H9 (cell line): ENCODE data around the gene WDR27. TPM values are rescaled to one million over a fixed set of nuclear protein-coding genes. Genes with fewer than 3 reads are reported as not detected.

ENCODE experiments used
- DNase-seq: peaks from one replicate; pipeline ENCODE4 v3.0.0-alpha.2; 2017
- H2AFZ ChIP-seq: one replicate; pipeline ENCODE4 v1.6.1; 2013; ENCODE audit warnings: mild to moderate bottlenecking, low read length, control low read depth, moderate library complexity
- H2AK5ac ChIP-seq: 2 replicates; pipeline ENCODE4 v1.6.1; 2013; ENCODE audit warnings: low read length, control low read depth, mixed read lengths; ENCODE audit not compliant: insufficient read length
- H2BK120ac ChIP-seq: one replicate; pipeline ENCODE4 v1.6.1; 2013; ENCODE audit warnings: low read depth, mild to moderate bottlenecking, low read length, control low read depth, inconsistent platforms; ENCODE audit not compliant: poor library complexity, severe bottlenecking
- H2BK12ac ChIP-seq: 2 replicates; pipeline ENCODE4 v1.6.1; 2013; ENCODE audit warnings: low read length, control low read depth, mixed read lengths, low read depth; ENCODE audit not compliant: insufficient read length
- H2BK15ac ChIP-seq: 2 replicates; pipeline ENCODE4 v1.6.1; 2013; ENCODE audit warnings: low read depth, low read length, control low read depth
- H2BK20ac ChIP-seq: one replicate; pipeline ENCODE4 v1.6.1; 2013; ENCODE audit warnings: low read depth, mild to moderate bottlenecking, low read length, control low read depth, inconsistent platforms; ENCODE audit not compliant: poor library complexity, severe bottlenecking
- H2BK5ac ChIP-seq: 2 replicates; pipeline ENCODE4 v1.6.1; 2013; ENCODE audit warnings: low read length, control low read depth, mixed read lengths; ENCODE audit not compliant: insufficient read length
- H3K14ac ChIP-seq: 2 replicates; pipeline ENCODE4 v1.6.1; 2013; ENCODE audit warnings: low read length, control low read depth; ENCODE audit not compliant: insufficient read depth
- H3K18ac ChIP-seq: 2 replicates; pipeline ENCODE4 v1.6.1; 2013; ENCODE audit warnings: low read depth, mild to moderate bottlenecking, mixed read lengths, low read length, control low read depth; ENCODE audit not compliant: insufficient read length
- H3K23ac ChIP-seq: 2 replicates; pipeline ENCODE4 v1.6.1; 2013; ENCODE audit warnings: low read length, control low read depth, mixed read lengths, low read depth; ENCODE audit not compliant: insufficient read length
- H3K23me2 ChIP-seq: 2 replicates; pipeline ENCODE4 v1.6.1; 2013; ENCODE audit warnings: low read depth, mild to moderate bottlenecking, mixed read lengths, low read length, control low read depth; ENCODE audit not compliant: insufficient read length, poor library complexity, severe bottlenecking
- H3K27ac ChIP-seq: 2 replicates; pipeline ENCODE4 v1.5.1; 2013; ENCODE audit warnings: low read length, control low read depth, mixed read lengths, low read depth; ENCODE audit not compliant: insufficient read length
- H3K27me3 ChIP-seq: 2 replicates; pipeline ENCODE4 v1.6.1; 2013; ENCODE audit warnings: low read length, control low read depth, inconsistent platforms; ENCODE audit not compliant: insufficient read depth
- H3K4ac ChIP-seq: 2 replicates; pipeline ENCODE4 v1.6.1; 2013; ENCODE audit warnings: low read depth, mild to moderate bottlenecking, control low read depth, inconsistent platforms, low read length, moderate library complexity
- H3K4me1 ChIP-seq: 2 replicates; pipeline ENCODE4 v1.6.1; 2013; ENCODE audit warnings: low read length, control low read depth, inconsistent platforms; ENCODE audit not compliant: insufficient read depth
- H3K4me2 ChIP-seq: 2 replicates; pipeline ENCODE4 v1.6.1; 2013; ENCODE audit warnings: low read length, control low read depth, mixed read lengths; ENCODE audit not compliant: insufficient read length, insufficient read depth
- H3K56ac ChIP-seq: 2 replicates; pipeline ENCODE4 v1.6.1; 2013; ENCODE audit warnings: low read depth, mild to moderate bottlenecking, mixed read lengths, low read length, control low read depth; ENCODE audit not compliant: insufficient read length
- H3K79me1 ChIP-seq: 2 replicates; pipeline ENCODE4 v1.6.1; 2013; ENCODE audit warnings: low read depth, mild to moderate bottlenecking, moderate library complexity, low read length, control low read depth, inconsistent platforms; ENCODE audit not compliant: insufficient read depth, poor library complexity, severe bottlenecking
- H3K79me2 ChIP-seq: 2 replicates; pipeline ENCODE4 v1.6.1; 2013; ENCODE audit warnings: low read length, control low read depth, inconsistent platforms; ENCODE audit not compliant: insufficient read depth
- H3K9ac ChIP-seq: 2 replicates; pipeline ENCODE4 v1.6.1; 2013; ENCODE audit warnings: low read length, control low read depth, mixed read lengths; ENCODE audit not compliant: insufficient read length; ENCODE audit errors: extremely low read depth
- H3K9me3 ChIP-seq: one replicate; pipeline ENCODE4 v1.6.1; 2013; ENCODE audit warnings: low read depth, low read length, inconsistent platforms; ENCODE audit not compliant: control insufficient read depth
- H3T11ph ChIP-seq: one replicate; pipeline ENCODE4 v1.6.1; 2013; ENCODE audit warnings: mild to moderate bottlenecking, low read length, control low read depth, inconsistent platforms
- H4K20me1 ChIP-seq: one replicate; pipeline ENCODE4 v1.6.1; 2013; ENCODE audit not compliant: control insufficient read depth, insufficient read length, insufficient read depth
- H4K5ac ChIP-seq: 2 replicates; pipeline ENCODE4 v1.6.1; 2013; ENCODE audit warnings: low read depth, mild to moderate bottlenecking, mixed read lengths, low read length, control low read depth; ENCODE audit not compliant: insufficient read length
- H4K8ac ChIP-seq: replicated peaks from 2 replicates; pipeline ENCODE4 v1.6.1; 2013; ENCODE audit warnings: low read length, control low read depth, mixed read lengths, low read depth; ENCODE audit not compliant: insufficient read length
- H4K91ac ChIP-seq: 2 replicates; pipeline ENCODE4 v1.6.1; 2013; ENCODE audit warnings: low read depth, mild to moderate bottlenecking, moderate library complexity, mixed read lengths, low read length, control low read depth; ENCODE audit not compliant: insufficient read length
- H3K27ac Mint-ChIP-seq, 3 experiments: 2 replicates in 2 of 3; 3 replicates in 1 of 3; pipeline ENCODE4 v1.8.0; 2020 to 2021; ENCODE audit warnings: mixed read lengths in 3 of 3, mild to moderate bottlenecking in 1 of 3, moderate library complexity in 1 of 3
- H3K27me3 Mint-ChIP-seq: 2 replicates; pipeline ENCODE4 v1.8.0; 2021; ENCODE audit warnings: low read depth, mild to moderate bottlenecking, moderate library complexity, mixed read lengths
- H3K36me3 Mint-ChIP-seq, 3 experiments: 2 replicates in 2 of 3; 3 replicates in 1 of 3; pipeline ENCODE4 v1.8.0; 2020 to 2021; ENCODE audit warnings: low read depth in 3 of 3, mixed read lengths in 3 of 3; ENCODE audit not compliant: insufficient read depth in 1 of 3
- H3K4me1 Mint-ChIP-seq, 2 experiments: 2 replicates each; pipeline ENCODE4 v1.8.0; 2020; ENCODE audit warnings: mixed read lengths in 2 of 2
- H3K4me3 Mint-ChIP-seq, 2 experiments: 2 replicates in 1 of 2; 3 replicates in 1 of 2; pipeline ENCODE4 v1.8.0; 2020 to 2021; ENCODE audit warnings: mild to moderate bottlenecking in 2 of 2, mixed read lengths in 2 of 2, moderate library complexity in 1 of 2
- H3K9me3 Mint-ChIP-seq, 2 experiments: 2 replicates in 1 of 2; 3 replicates in 1 of 2; pipeline ENCODE4 v1.8.0; 2020; ENCODE audit warnings: mild to moderate bottlenecking in 2 of 2, mixed read lengths in 2 of 2, moderate library complexity in 1 of 2
- WGBS: extraction: QIAGEN DNeasy Blood & Tissue Kit; methylation state at CpG from one replicate; pipeline ENCODE4 v1.1.7; 2013; ENCODE audit warnings: missing lambda C conversion rate, low lambda C conversion rate, mixed read lengths; ENCODE audit not compliant: insufficient read length; ENCODE audit errors: extremely low coverage; 5-methylcytosine and 5-hydroxymethylcytosine counted together
- total RNA-seq: library from RNA; stranded (reverse); gene quantifications from 2 replicates; pipeline ENCODE4 v1.2.1, GENCODE V29; 2021
- TF ChIP-seq, protein P1 (sequence below): fragments of 200-600 bp; sonication (generic); conservative IDR thresholded peaks from 3 replicates; pipeline ENCODE4 v1.8.0; 2021; ENCODE audit warnings: antibody characterized with exemption, mild to moderate bottlenecking

WDR27 gene
- total RNA-seq, 1 experiment from 2014 or later: 48.7 TPM

- Histone ChIP-seq H4K91ac (no peak overlapping the region), H3K79me1 (no peaks in the 10 kb centered on the region), H2BK15ac (no peak overlapping the region), H3K4me1 (no peaks in the 10 kb centered on the region), H2AK5ac (no peak overlapping the region), H2AFZ (no peak overlapping the region), H3K23me2 (no peaks in the 10 kb centered on the region), H3K9ac (no peak overlapping the region), H2BK120ac (no peak overlapping the region), H4K8ac (no peak overlapping the region), H3K18ac (no peak overlapping the region), H3K4ac (no peak overlapping the region), H3K23ac (no peak overlapping the region), H3K27ac (no peak overlapping the region), H3T11ph (no peak overlapping the region), H3K4me2 (no peak overlapping the region), H2BK5ac (no peak overlapping the region), H3K56ac (no peak overlapping the region), H3K27me3 (no peaks in the 10 kb centered on the region), H4K5ac (no peak overlapping the region), H3K9me3 (no peaks in the 10 kb centered on the region), H3K14ac (no peak overlapping the region), H3K79me2 (no peaks in the 10 kb centered on the region), H4K20me1 (no peaks in the 10 kb centered on the region), H2BK20ac (no peak overlapping the region), H2BK12ac (no peak overlapping the region)
- H3K9me3 Mint-ChIP-seq: peaks cover 9 to 10% of the 10 kb centered on the region in 2 experiments; a peak in 3 of 5 replicates
- H3K36me3 Mint-ChIP-seq: peaks cover 5 to 14% (median 10%) of the 10 kb centered on the region in 3 experiments
- H3K27me3 Mint-ChIP-seq: no peaks in the 10 kb centered on the region
- DNase-seq: no peak
- H3K27ac Mint-ChIP-seq: no peak overlapping the region
- no peak overlapping the region for H3K4me3 Mint-ChIP-seq
- WGBS: no CpG with 5 or more reads among the region's 1 CpG
- TF ChIP-seq, protein P1, sequence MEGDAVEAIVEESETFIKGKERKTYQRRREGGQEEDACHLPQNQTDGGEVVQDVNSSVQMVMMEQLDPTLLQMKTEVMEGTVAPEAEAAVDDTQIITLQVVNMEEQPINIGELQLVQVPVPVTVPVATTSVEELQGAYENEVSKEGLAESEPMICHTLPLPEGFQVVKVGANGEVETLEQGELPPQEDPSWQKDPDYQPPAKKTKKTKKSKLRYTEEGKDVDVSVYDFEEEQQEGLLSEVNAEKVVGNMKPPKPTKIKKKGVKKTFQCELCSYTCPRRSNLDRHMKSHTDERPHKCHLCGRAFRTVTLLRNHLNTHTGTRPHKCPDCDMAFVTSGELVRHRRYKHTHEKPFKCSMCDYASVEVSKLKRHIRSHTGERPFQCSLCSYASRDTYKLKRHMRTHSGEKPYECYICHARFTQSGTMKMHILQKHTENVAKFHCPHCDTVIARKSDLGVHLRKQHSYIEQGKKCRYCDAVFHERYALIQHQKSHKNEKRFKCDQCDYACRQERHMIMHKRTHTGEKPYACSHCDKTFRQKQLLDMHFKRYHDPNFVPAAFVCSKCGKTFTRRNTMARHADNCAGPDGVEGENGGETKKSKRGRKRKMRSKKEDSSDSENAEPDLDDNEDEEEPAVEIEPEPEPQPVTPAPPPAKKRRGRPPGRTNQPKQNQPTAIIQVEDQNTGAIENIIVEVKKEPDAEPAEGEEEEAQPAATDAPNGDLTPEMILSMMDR: no peak
- peaks cover 5% of the 10 kb centered on the region in 2 experiments for H3K4me1 Mint-ChIP-seq
These were observed 159.3 kb downstream of the WDR27 start for GRCh38 chr6:169542491-169542890.
